Mesodermal cell (in vitro differentiated cells): ENCODE measurements around the gene PRMT9.

Source experiments
- H3K27ac ChIP-seq: 2 replicates; pipeline ENCODE4 v1.7.0; 2013; ENCODE audit warnings: mild to moderate bottlenecking, low read depth, low read length, moderate library complexity; ENCODE audit not compliant: severe bottlenecking
- H3K36me3 ChIP-seq: 2 replicates; pipeline ENCODE4 v1.7.1; 2013; ENCODE audit warnings: mild to moderate bottlenecking, low read length, moderate library complexity; ENCODE audit not compliant: control insufficient read depth, insufficient read depth
- H3K4me1 ChIP-seq: one replicate; pipeline ENCODE4 v1.7.1; 2013; ENCODE audit warnings: mild to moderate bottlenecking, low read length; ENCODE audit not compliant: insufficient read depth, control insufficient read depth, poor library complexity, severe bottlenecking
- H3K4me3 ChIP-seq: 2 replicates; pipeline ENCODE4 v1.7.0; 2013; ENCODE audit warnings: low read length, control low read depth, mild to moderate bottlenecking; ENCODE audit not compliant: insufficient read depth, poor library complexity, severe bottlenecking; ENCODE audit errors: extremely low read depth
- H3K9me3 ChIP-seq: 2 replicates; pipeline ENCODE4 v1.7.1; 2013; ENCODE audit warnings: mild to moderate bottlenecking, low read length, moderate library complexity; ENCODE audit not compliant: control insufficient read depth
- WGBS, 2 experiments: methylation state at CpG; one replicate each; pipeline ENCODE4 v1.1.5; 2013; ENCODE audit warnings: missing lambda C conversion rate in 2 of 2; ENCODE audit not compliant: insufficient coverage in 2 of 2; 5-methylcytosine and 5-hydroxymethylcytosine counted together

The PRMT9 gene

DNA sequence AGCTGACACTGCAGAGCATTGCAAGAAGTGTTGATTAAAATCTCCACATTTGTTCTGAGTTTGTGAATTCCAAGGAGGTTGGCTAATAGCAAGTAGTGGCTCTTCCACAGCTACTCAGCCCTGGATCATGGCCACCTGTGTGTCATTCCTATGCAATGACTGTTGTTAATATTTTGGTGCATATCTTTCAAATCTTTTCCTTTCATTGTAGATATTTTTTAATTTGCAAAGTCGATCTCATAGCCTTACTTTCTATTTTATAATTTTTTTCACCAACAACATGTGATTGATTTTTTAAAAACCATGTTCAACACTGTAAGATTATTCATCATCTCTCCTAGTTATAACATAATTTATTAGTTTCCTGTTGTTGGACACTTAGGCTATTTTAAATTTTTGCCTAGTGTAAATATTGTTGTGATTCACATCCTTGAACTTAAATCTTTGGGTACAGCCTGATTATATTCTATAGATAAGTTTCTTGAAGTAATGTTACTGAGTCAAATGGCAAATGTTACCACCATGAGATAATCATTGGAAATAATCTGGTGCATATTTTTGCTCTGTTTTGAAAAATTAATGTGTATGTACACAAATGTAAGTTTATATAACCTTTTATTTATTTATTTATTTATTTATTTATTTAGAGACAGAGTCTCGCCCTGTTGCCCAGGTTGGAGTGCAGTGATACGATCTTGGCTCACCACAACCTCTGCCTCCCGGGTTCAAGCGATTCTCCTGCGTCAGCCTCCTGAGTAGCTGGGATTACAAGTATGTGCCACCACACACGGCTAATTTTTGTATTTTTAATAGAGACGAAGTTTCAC is 30.8 kb upstream of the PRMT9 start:
- H3K4me1 ChIP-seq = no peaks in the 10 kb centered on the region
- H3K36me3 ChIP-seq = no peaks in the 10 kb centered on the region
- H3K27ac ChIP-seq = no peak overlapping the region
- WGBS, 2 experiments = 93 to 98% methylated on average over 6 to 8 of the region's 8 CpGs
- no peak overlapping the region for H3K4me3 ChIP-seq
- no peaks in the 10 kb centered on the region for H3K9me3 ChIP-seq

DNA sequence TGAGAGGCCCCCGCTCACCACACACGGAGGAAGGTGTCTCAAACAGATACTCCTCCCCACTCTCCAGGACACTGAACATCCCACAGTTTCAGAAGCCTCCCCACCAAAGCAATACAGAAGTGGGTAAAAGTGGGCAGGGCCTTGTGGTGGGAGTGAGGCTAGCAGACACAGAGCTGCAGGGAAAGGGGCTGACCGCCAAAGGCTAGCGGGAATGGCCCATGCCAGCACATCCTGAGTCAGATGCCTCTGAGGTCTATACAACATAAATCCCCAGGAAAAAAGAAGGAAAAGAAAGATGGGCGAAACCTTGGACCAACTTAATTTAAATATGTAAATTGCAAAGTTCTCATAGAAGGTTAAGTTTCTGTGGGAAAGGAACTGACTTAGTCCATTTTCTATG is 26.0 kb upstream of the PRMT9 start:
- no peaks in the 10 kb centered on the region for H3K9me3 ChIP-seq
- H3K36me3 ChIP-seq = no peaks in the 10 kb centered on the region
- H3K4me1 ChIP-seq = no peaks in the 10 kb centered on the region
- no peak overlapping the region for H3K4me3 ChIP-seq
- H3K27ac ChIP-seq = no peak overlapping the region
- WGBS, 2 experiments = no CpG with 5 or more reads among the region's 5 CpGs

DNA sequence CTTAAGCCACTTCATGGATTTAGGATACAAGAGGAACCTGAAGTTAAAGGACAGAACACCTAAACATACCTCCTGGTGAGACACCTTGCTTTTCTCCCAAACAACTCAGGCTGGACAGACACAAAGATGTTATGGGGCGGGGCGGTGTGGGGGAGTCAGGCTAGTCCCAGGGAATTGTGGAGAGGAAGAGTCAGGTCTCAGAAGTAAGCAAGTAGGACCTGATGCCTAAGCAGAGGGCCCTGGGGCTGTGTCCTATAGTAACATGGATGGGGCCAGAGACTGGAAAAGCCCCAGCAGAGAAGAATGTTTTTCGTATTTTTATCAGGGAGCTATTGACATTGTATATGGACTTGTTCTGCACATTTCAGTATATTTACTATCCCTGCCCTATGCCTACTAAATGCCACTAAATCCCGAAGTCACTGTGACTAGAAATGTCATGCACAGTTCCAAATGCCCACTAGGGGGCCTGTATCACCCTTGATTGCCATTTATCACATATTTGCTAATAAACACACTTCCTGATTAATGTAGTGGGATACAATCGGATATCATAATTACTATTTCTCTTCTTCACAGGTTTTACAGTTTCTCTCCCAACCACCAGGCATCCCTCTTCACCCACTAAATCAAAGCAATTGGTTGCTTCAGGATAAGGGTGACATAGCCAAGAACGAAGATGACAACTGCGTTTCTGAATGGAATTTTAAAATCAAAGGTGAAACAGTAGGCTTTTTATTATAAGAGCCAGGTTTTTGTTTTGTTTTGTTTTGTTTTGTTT is 24.1 kb upstream of the PRMT9 start:
- H3K4me3 ChIP-seq = no peak overlapping the region
- WGBS, 2 experiments = 47 to 74% methylated on average over 3 of the region's 7 CpGs

DNA sequence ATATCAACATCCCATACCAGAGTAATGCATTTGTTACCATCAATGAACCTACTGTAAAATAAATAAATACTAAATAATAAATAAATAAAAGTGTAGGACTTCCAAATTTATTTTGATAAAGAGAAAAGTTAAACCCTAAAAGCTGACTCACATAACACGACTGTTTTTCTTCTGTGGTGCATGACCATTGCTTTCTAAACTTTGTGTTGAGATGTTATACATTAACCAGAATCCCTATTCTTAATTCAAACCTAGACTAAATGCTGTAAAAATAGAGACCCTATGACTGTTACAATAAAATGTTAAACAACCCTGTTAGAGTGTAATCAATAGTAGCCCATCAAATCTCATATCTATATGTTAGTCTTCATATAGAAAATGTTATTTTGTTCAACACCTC is 20.9 kb upstream of the PRMT9 start:
- H3K27ac ChIP-seq = no peak overlapping the region
- H3K36me3 ChIP-seq = no peaks in the 10 kb centered on the region
- H3K4me3 ChIP-seq = no peak overlapping the region
- H3K4me1 ChIP-seq = no peaks in the 10 kb centered on the region
- no CpG with 5 or more reads among the region's 1 CpG for WGBS, 2 experiments
- H3K9me3 ChIP-seq = no peaks in the 10 kb centered on the region

More for the DNA sequence above, 24.1 kb upstream of the PRMT9 start:
- Histone ChIP-seq H3K9me3 (no peaks in the 10 kb centered on the region), H3K36me3 (no peaks in the 10 kb centered on the region), H3K4me1 (no peaks in the 10 kb centered on the region), H3K27ac (no peak overlapping the region)

DNA sequence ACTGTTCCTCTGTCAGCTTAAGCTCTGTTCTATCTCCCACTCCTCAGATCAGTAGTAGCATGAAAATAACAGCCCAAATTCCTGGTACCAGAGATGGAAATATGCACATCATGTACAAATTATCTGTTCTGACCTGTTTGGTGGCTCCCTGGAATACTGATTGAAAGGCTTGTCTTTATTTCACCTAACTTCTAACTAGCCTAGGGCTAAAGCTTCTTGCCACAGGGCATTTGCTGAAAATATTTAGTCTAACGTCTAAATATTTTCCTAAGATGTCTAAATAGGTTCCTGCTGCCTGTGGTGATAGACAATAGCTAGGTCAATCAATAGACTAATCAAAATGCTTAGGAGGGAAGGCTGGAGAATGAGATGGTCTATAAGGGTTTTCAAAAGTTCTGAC is 12.9 kb upstream of the PRMT9 start:
- no peaks in the 10 kb centered on the region for H3K36me3 ChIP-seq
- WGBS, 2 experiments = no CpG with 5 or more reads among the region's 1 CpG
- H3K4me3 ChIP-seq = no peak overlapping the region
- H3K9me3 ChIP-seq = no peaks in the 10 kb centered on the region
- no peaks in the 10 kb centered on the region for H3K4me1 ChIP-seq
- H3K27ac ChIP-seq = no peak overlapping the region

DNA sequence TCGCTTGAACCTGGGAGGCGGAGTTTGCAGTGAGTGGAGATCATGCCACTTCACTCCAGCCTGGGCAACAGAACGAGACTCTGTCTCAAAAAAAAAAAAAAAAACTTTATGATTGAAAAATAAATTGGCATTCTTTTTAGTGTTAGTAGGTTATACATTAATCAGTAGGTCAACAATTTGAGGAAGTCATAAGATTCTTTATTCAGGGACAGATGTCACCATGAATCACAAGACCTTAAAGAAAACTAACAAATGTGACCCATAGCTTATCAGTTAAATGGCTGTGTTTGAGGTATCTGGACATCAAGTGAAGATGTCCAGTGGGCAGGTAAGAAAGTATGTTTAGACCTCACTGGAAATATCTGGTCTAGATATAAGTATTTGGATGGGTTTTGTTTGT is 9.3 kb upstream of the PRMT9 start:
- Histone ChIP-seq H3K36me3 (no peaks in the 10 kb centered on the region), H3K4me3 (no peak overlapping the region), H3K9me3 (no peaks in the 10 kb centered on the region), H3K27ac (no peak overlapping the region), H3K4me1 (no peaks in the 10 kb centered on the region)
- WGBS, 2 experiments = 92 to 100% methylated on average over 1 to 2 of the region's 3 CpGs

DNA sequence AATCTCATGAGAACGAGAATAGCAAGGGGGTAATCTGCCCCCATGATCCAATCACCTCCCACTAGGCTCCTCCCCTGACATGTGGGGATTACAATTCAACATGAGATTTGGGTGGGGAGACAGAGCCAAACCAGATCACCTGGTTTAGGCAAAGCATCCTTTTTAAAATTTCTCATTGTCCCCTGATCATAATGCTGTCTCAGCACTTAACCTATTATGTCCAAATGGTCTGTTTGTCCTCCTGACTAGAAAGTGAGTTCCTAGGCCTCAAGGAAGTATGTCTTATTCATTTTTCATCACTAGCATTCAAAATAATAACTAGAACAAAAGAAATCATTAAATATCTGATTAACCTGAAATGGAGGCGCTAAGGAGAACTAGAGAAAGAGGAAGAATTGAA is 7.9 kb upstream of the PRMT9 start:
- H3K9me3 ChIP-seq = no peaks in the 10 kb centered on the region
- H3K36me3 ChIP-seq = no peaks in the 10 kb centered on the region
- H3K4me3 ChIP-seq = no peak overlapping the region
- WGBS, 2 experiments = no CpG with 5 or more reads among the region's 2 CpGs
- H3K27ac ChIP-seq = no peak overlapping the region
- H3K4me1 ChIP-seq = no peaks in the 10 kb centered on the region

DNA sequence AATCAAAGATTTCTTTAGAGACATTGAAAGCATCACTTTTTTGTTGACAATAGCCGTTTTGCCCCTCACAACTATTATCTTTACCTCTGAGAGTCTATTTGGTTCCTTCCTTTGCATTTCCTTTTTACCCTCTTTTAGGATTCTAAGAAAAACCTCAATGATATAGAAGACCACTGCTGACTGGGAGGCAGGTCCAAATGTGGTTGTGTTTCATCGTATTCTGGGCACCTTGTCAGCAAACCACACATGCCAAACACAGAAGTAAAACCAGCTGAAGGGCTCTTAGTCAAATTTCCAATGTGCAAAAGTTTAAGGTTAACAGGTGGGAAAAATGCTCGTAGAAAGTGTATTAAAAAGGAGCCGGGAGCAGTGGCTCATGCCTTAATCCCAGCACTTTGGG is 5.1 kb upstream of the PRMT9 start:
- Histone ChIP-seq H3K9me3 (no peaks in the 10 kb centered on the region), H3K4me3 (no peak overlapping the region), H3K36me3 (no peaks in the 10 kb centered on the region), H3K27ac (no peak overlapping the region), H3K4me1 (no peaks in the 10 kb centered on the region)
- WGBS, 2 experiments = 83 to 100% methylated on average over 3 to 4 of the region's 4 CpGs

DNA sequence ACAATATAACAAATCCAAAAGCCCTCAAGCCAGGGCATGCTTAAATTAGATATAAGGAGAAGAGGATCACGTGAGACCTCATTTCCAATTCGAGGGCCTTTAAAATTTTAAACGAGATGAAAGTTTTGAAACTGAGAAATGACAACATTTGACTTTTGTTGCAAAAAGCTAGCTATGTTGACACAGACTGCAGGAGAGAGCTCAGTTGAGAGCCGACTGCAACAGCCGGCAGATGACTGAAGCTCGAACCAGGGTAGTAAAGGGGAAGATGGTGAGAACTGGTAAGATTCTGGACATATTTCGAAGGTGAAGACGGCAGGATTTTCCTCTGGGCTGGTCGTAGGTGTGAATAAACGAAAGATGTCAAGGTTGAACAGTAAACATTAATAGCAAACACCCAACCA is 773 bp downstream of the PRMT9 start:
- H3K36me3 ChIP-seq = peaks cover 11% of the 10 kb centered on the region
- peak overlapping the region; percentile 81 for H3K4me3 ChIP-seq
- H3K4me1 ChIP-seq = no peaks in the 10 kb centered on the region
- H3K9me3 ChIP-seq = no peaks in the 10 kb centered on the region
- WGBS, 2 experiments = 19 to 30% methylated on average over 5 to 10 of the region's 10 CpGs
- H3K27ac ChIP-seq = no peak overlapping the region

DNA sequence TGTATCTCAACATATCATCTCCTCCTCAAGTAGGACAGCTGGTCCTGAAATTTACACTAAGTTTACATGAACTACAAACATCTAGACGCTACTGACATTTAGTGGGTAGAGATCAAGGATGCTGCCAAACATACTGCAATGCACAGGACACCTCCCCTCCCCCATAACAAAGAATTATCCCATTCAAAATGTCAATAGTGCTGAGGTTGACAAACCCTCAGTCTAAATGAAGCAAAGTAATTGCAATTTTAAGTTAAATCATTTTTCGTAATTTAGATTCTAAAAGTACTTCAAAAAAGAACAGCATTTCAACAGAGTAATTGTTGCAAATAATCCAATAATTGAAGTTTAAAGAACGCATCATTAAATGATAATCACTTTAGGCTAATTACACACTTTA is 1.2 kb downstream of the PRMT9 start:
- no CpG with 5 or more reads among the region's 3 CpGs for WGBS, 2 experiments
- Histone ChIP-seq H3K4me1 (no peaks in the 10 kb centered on the region), H3K4me3 (peak overlapping the region; percentile 81), H3K9me3 (no peaks in the 10 kb centered on the region), H3K27ac (no peak overlapping the region), H3K36me3 (peaks cover 11% of the 10 kb centered on the region)
